Measurements from ENCODE around the gene NOB1. TPM values are rescaled to one million over a fixed set of nuclear protein-coding genes. Genes with fewer than 3 reads are reported as not detected.
A peak's percentile ranks its signal among the peaks of the same experiment; 100 is the strongest.

NOB1 gene
- total and polyA plus RNA-seq, 2 of the 4 experiments (the other 2 are of a cell fraction) = 47.0 to 58.1 TPM

DNA sequence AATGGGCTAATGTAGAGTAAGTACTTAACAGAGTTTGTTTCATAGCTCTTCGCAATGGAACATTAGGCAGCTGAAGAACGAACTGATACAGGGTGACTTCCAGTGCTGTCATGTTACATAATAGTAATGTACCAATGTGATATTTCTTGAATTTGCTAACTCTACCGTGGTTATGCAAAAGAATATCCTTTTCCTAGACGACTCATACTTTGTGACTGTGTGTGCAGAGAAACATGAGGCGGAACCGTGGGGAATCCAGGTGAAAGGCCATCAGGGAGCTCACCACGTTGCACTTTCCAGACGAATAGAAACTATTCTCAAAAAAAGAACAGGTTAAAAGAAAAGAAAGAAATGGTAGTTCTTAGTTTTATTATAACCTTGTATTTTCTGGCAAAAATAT is 13.2 kb downstream of the NOB1 start:
- in situ Hi-C loops (cut with MboI; ENCODE audit: low sequenced_read_pairs) = no loop called here
- H3K27ac ChIP-seq (ENCODE audit: insufficient read depth, low read length) = no peak overlapping the region
- peaks cover 52% of the 10 kb centered on the region for H3K36me3 ChIP-seq (ENCODE audit: control insufficient read depth, insufficient read depth, low read length)

More for the DNA sequence above, 13.2 kb downstream of the NOB1 start:
- H3K27me3 ChIP-seq (ENCODE audit: control insufficient read depth, insufficient read depth, low read length) = no peaks in the 10 kb centered on the region
- dilution Hi-C loops (cut with HindIII; ENCODE audit: low sequenced_read_pairs, unreplicated experiment) = no loop called here
- no peak overlapping the region for H2BK5ac ChIP-seq (ENCODE audit: low read depth, low read length, poor library complexity, severe bottlenecking)
- WGBS, 2 experiments (ENCODE audit: extremely low coverage in 2 of 2, insufficient read length in 1 of 2) = no CpG with 5 or more reads among the region's 8 CpGs
- no peak overlapping the region for H3K18ac ChIP-seq (ENCODE audit: low read depth, low read length)
- H2AK5ac ChIP-seq (ENCODE audit: low read depth, low read length) = no peak overlapping the region
- ATAC-seq (ENCODE audit: low read depth) (peak; percentile 54), DNase-seq (peak; percentile 67)
- TF ChIP-seq BHLHE40 (IDR thresholded peaks at IDR 0.05; ENCODE audit: low read depth, low read length) (no peak), CEBPB (IDR thresholded peaks at IDR 0.05; ENCODE audit: low read depth, low read length) (peak; percentile 35), RFX5 (IDR thresholded peaks at IDR 0.05; ENCODE audit: low read depth, low read length) (peak; percentile 21; the same call in 1 of the 2 replicates), FOS (IDR thresholded peaks at IDR 0.05; ENCODE audit: low read depth, low read length) (0 out of 2 replicates have a peak, but pooled peaks have one; percentile 2), RCOR1 (IDR thresholded peaks at IDR 0.05; ENCODE audit: insufficient replicate concordance, low read length) (no peak)
- no peak overlapping the region for H3K4ac ChIP-seq (ENCODE audit: low read depth, low read length)
- H3K23ac ChIP-seq (ENCODE audit: low read depth, low read length) = no peak overlapping the region
- H4K5ac ChIP-seq (ENCODE audit: low read depth, low read length) = no peak overlapping the region
- H3K56ac ChIP-seq (ENCODE audit: extremely low read depth, insufficient read depth, low read length) = no peak overlapping the region
- no peak overlapping the region for H2BK20ac ChIP-seq (ENCODE audit: low read depth, low read length)
- no peak overlapping the region for H4K91ac ChIP-seq (ENCODE audit: insufficient read depth, low read depth, low read length)
- H3K9me1 ChIP-seq (ENCODE audit: insufficient read depth, low read length) = peaks cover 11% of the 10 kb centered on the region; the same call in 1 of the 2 replicates
- H4K20me1 ChIP-seq (ENCODE audit: insufficient read depth, low read length) = peaks cover 6% of the 10 kb centered on the region; the same call in 1 of the 2 replicates
- POLR2A ChIA-PET (ENCODE audit: unreplicated experiment) = no interaction called here
- no peak overlapping the region for H2AK9ac ChIP-seq (replicated peaks; ENCODE audit: low read depth, low read length, poor library complexity)
- H2BK120ac ChIP-seq (ENCODE audit: low read depth, low read length) = no peak overlapping the region
- H3K14ac ChIP-seq (replicated peaks; ENCODE audit: low read depth, low read length) = no peak overlapping the region
- no peaks in the 10 kb centered on the region for H3K9me3 ChIP-seq (ENCODE audit: control insufficient read depth, insufficient read depth, low read length)
- H2AFZ ChIP-seq (replicated peaks; ENCODE audit: low read length, poor library complexity) = no peak overlapping the region
- no peak overlapping the region for H2BK15ac ChIP-seq (ENCODE audit: low read depth, low read length)
- BruUV-seq (replicated peaks) = no TSS peak
- no peak overlapping the region for H4K8ac ChIP-seq (ENCODE audit: low read depth in 2 of 2, low read length in 2 of 2)
- intact Hi-C loops (cut with micrococcal nuclease) = no loop called here
- no peak overlapping the region for H3K4me3 ChIP-seq (ENCODE audit: insufficient read depth, low read depth, low read length)
- CTCF ChIA-PET = no interaction called here
- H3K79me1 ChIP-seq (ENCODE audit: low read depth in 1 of 2, low read length in 2 of 2) = peaks cover 23 to 40% of the 10 kb centered on the region in 2 experiments
- no peak overlapping the region for H3K9ac ChIP-seq (ENCODE audit: low read depth, low read length)
- H3K4me1 ChIP-seq (ENCODE audit: control insufficient read depth, insufficient read depth, low read length) = peaks cover 2% of the 10 kb centered on the region; the same call in 1 of the 2 replicates
- no peak overlapping the region for H3K4me2 ChIP-seq (ENCODE audit: low read depth, low read length)

Measured in IMR-90 (cell line).